Upper lobe of left lung (tissue), 6 donors: ENCODE results near the gene PLAAT3. TPM values are rescaled to one million over a fixed set of nuclear protein-coding genes. Genes with fewer than 3 reads are reported as not detected.

Source experiments
- ATAC-seq, 2 donors: fragments of 200-7000 bp; cut with Tn5 transposase; one replicate each; pipeline ENCODE4 v1.9.1; 2022; ENCODE audit warnings: mild to moderate bottlenecking in 2 of 2, moderate library complexity in 2 of 2; ENCODE audit not compliant: low FRiP score in 2 of 2
- DNase-seq, 2 donors: peaks; one replicate each; pipeline ENCODE4 v3.0.0-alpha.2; 2019 to 2020
- H3K27ac ChIP-seq, 4 donors: fragments of 200-600 bp; sonication (generic); one replicate each; pipeline ENCODE4 v1.5.1; 2016 to 2019
- H3K27me3 ChIP-seq, 4 donors: fragments of 200-600 bp; sonication (generic); one replicate each; pipeline ENCODE4 v1.5.1; 2017 to 2019
- H3K36me3 ChIP-seq, 4 donors: fragments of 200-600 bp; sonication (generic); one replicate each; pipeline ENCODE4 v1.5.1; 2016 to 2019
- H3K4me1 ChIP-seq, 4 donors: fragments of 200-600 bp; sonication (generic); one replicate each; pipeline ENCODE4 v1.5.1; 2018 to 2019
- H3K4me3 ChIP-seq, 4 donors: fragments of 200-600 bp; sonication (generic); one replicate each; pipeline ENCODE4 v1.5.1; 2017 to 2019; ENCODE audit warnings: mild to moderate bottlenecking in 2 of 4, moderate library complexity in 1 of 4
- H3K9me3 ChIP-seq, 4 donors: fragments of 200-600 bp; sonication (generic); one replicate each; pipeline ENCODE4 v1.5.1; 2018 to 2019
- CTCF ChIP-seq, 6 experiments: fragments of 450-650 bp in 4 of 6; fragments of 200-600 bp in 2 of 6; sonication (generic) in 2 of 6; IDR thresholded peaks; one replicate each; pipeline ENCODE4 v1.5.1; 2016 to 2019; ENCODE audit warnings: antibody characterized with exemption in 6 of 6
- EP300 ChIP-seq, 4 donors: sonication (generic); formaldehyde crosslinking; IDR thresholded peaks; one replicate each; pipeline ENCODE4 v1.5.1; 2017; ENCODE audit warnings: antibody characterized with exemption in 4 of 4, control low read depth in 2 of 4
- POLR2A ChIP-seq, 4 donors: fragments of 450-650 bp; IDR thresholded peaks; one replicate each; pipeline ENCODE4 v1.5.1; 2016 to 2017; ENCODE audit warnings: antibody characterized with exemption in 4 of 4, mild to moderate bottlenecking in 2 of 4
- POLR2AphosphoS5 ChIP-seq, 2 donors: sonication (generic); formaldehyde crosslinking; IDR thresholded peaks; one replicate each; pipeline ENCODE4 v1.5.1; 2017; ENCODE audit warnings: antibody characterized with exemption in 2 of 2
- WGBS, 2 donors: methylation state at CpG; one replicate each; pipeline ENCODE4 v1.1.5; 2017 to 2018; 5-methylcytosine and 5-hydroxymethylcytosine counted together
- total RNA-seq, 6 donors: library from RNA; depleted of rRNA in 4 of 6; stranded (reverse); fragments of >200 nt in 4 of 6; gene quantifications; one replicate each; pipeline versions ENCODE4 v1.1.0 to v1.2.1, GENCODE V29; 2016 to 2021
- donor health status: DM: no; HTN: no; CAD: no; lungs with moderate emphysema.
- donor health status: DM: no; HTN: yes; CAD: no; lungs with severe emphysema.

PLAAT3 gene
- total RNA-seq, 6 donors from 2014 or later = 36.7 to 128 (median 89.5) TPM

DNA sequence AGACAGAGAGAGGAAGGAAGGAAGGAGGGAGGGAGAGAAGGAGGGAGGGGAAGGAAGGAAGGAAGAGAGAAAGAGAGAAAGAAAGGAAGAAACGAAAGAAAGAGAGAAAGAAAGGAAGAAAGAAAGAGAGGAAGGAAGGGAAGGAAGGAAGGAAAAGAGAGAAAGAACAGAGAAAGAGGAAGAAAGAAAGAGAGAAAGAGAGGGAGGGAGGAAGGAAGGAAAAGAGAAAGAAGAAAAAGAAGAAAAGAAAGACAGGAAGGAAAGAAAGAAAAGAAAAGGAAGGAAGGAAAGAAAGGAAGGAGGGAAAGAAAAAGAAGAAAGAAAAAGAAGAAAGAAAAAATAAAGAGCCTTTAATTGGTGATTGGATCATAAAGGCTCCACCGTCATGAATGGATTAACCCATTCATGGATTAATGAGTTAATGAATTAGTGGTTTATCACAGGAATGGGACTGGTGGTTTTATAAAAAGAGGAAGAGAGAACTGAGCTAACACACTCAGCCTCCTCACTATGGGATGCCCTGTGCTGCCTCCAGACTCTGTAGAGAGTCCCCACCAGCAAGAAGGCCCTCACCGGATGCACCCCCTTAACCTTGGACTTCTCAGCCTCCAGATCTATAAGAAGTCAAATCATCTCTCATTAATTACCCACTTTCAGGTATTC, 42.1 kb downstream of the PLAAT3 start:
- DNase-seq = no peak
- 39 to 66% methylated on average over 3 of the region's 3 CpGs for WGBS, 2 donors
- no peaks in the 10 kb centered on the region for H3K36me3 ChIP-seq
- H3K4me1 ChIP-seq = peaks cover 25 to 32% (median 29%) of the 10 kb centered on the region in 4 donors
- no peaks in the 10 kb centered on the region for H3K27me3 ChIP-seq
- no peaks in the 10 kb centered on the region for H3K9me3 ChIP-seq
- no peak overlapping the region for H3K27ac ChIP-seq
- ATAC-seq = no peak
- TF ChIP-seq EP300 (IDR thresholded peaks at IDR 0.05) (no peak), CTCF (IDR thresholded peaks at IDR 0.05) (no peak), POLR2AphosphoS5 (IDR thresholded peaks at IDR 0.05) (no peak), POLR2A (IDR thresholded peaks at IDR 0.05) (no peak)
- H3K4me3 ChIP-seq = no peak overlapping the region

- Histone ChIP-seq H3K4me3 (no peak overlapping the region), H3K27me3 (no peaks in the 10 kb centered on the region), H3K9me3 (no peaks in the 10 kb centered on the region), H3K36me3 (no peaks in the 10 kb centered on the region), H3K4me1 (peaks cover 18 to 37% (median 26%) of the 10 kb centered on the region in 4 donors), H3K27ac (no peak overlapping the region)
- 88 to 94% methylated on average over 3 of the region's 3 CpGs for WGBS, 2 donors
- ATAC-seq (no peak), DNase-seq (no peak)
- TF ChIP-seq POLR2AphosphoS5 (IDR thresholded peaks at IDR 0.05) = no peak
- TF ChIP-seq CTCF (IDR thresholded peaks at IDR 0.05) = no peak
- TF ChIP-seq EP300 (IDR thresholded peaks at IDR 0.05) = no peak
- no peak for TF ChIP-seq POLR2A (IDR thresholded peaks at IDR 0.05)
Measured at GRCh38 chr11:63569570-63569969, 44.7 kb downstream of the PLAAT3 start.

DNA sequence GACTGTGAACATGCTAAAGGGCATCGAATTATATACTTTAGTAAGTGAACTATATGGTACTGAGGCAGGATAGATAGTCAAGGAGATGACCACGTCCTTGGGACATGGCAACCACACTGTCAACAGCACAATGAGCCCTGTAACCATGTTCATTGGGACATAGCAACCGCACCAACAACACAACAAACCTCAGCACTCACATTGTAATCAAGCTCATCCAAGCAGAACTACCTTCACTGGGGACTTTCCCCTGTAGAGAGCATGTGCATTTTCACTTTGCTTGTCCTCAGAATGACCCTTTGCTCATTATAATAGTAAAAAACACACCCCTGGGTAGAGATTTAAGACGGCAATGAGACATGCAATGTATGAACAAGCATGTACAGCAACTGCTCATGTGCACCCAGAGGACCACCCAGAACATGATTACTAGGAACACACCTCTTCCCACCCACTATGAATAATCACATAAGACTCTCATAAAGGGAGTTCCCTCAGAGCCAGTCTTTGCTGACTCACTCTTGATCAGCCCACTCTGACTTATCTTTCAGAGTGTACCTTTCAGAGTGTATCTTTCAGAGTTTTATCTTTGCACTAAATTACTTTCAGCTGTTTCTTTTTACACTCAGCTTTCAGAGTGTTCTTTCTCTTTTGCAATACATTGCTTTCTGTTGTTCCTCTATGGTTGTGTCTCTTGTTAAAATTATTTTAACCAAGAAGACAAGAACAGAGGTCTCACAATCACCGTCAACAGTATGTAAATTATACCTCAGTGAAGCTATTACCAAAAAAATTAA, 47.0 kb downstream of the PLAAT3 start:
- TF ChIP-seq CTCF (IDR thresholded peaks at IDR 0.05) (no peak), EP300 (IDR thresholded peaks at IDR 0.05) (peak in 2 of 4 donors; percentile 53 to 62), POLR2AphosphoS5 (IDR thresholded peaks at IDR 0.05) (peak; percentile 24 to 35), POLR2A (IDR thresholded peaks at IDR 0.05) (no peak)
- Histone ChIP-seq H3K27me3 (no peaks in the 10 kb centered on the region), H3K4me1 (peaks cover 7 to 29% (median 16%) of the 10 kb centered on the region in 4 donors), H3K36me3 (no peaks in the 10 kb centered on the region), H3K4me3 (no peak overlapping the region), H3K27ac (peak overlapping the region; percentile 35 to 61 (median 54)), H3K9me3 (no peaks in the 10 kb centered on the region)
- DNase-seq (peak in 1 of 2 donors; percentile 51), ATAC-seq (peak; percentile 82 to 91)
- 38 to 41% methylated on average over 5 of the region's 5 CpGs for WGBS, 2 donors

DNA sequence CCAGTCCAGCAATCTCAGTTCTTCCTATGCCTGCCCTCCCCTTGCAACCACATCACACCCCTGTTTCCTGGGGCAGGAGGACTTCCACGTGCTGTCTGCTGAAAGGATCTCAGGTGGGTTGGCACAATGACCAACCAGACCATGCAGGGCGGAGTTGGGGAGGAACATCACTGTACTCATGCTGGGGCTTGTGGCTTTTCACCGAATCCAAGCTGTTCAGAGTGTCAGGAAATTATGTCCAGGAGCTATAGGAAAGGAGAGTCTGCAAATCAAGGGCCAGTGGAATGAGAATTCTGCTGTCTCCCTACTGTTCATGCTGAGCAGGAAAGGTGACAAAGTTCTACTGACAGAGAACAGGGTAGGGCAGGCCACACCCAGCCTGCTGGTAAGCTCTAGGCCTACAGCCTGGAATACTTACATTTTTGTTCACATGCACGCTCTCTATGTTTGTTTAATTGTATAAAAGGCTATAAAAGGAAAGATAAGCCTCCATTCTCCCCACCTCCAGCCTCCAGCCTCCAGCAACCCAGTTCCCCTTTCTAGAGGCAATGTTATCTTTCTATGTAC, 49.4 kb downstream of the PLAAT3 start:
- Histone ChIP-seq H3K9me3 (no peaks in the 10 kb centered on the region), H3K4me3 (no peak overlapping the region), H3K4me1 (peaks cover 8 to 33% (median 21%) of the 10 kb centered on the region in 4 donors), H3K36me3 (no peaks in the 10 kb centered on the region), H3K27me3 (no peaks in the 10 kb centered on the region), H3K27ac (peak overlapping the region; percentile 71 to 82 (median 74))
- peak in 1 of 2 donors; percentile 82 for DNase-seq
- WGBS, 2 donors = 65 to 70% methylated on average over 4 of the region's 4 CpGs
- peak; percentile 43 to 44 for TF ChIP-seq POLR2AphosphoS5 (IDR thresholded peaks at IDR 0.05)
- TF ChIP-seq EP300 (IDR thresholded peaks at IDR 0.05) = peak in 3 of 4 donors; percentile 83 to 91 (median 85)
- peak in 2 of 6 experiments; percentile 12 to 21 for TF ChIP-seq CTCF (IDR thresholded peaks at IDR 0.05)
- TF ChIP-seq POLR2A (IDR thresholded peaks at IDR 0.05) = no peak
- ATAC-seq = peak in 1 of 2 donors; percentile 70
